ENCODE results near the gene PRSS36.

DNA sequence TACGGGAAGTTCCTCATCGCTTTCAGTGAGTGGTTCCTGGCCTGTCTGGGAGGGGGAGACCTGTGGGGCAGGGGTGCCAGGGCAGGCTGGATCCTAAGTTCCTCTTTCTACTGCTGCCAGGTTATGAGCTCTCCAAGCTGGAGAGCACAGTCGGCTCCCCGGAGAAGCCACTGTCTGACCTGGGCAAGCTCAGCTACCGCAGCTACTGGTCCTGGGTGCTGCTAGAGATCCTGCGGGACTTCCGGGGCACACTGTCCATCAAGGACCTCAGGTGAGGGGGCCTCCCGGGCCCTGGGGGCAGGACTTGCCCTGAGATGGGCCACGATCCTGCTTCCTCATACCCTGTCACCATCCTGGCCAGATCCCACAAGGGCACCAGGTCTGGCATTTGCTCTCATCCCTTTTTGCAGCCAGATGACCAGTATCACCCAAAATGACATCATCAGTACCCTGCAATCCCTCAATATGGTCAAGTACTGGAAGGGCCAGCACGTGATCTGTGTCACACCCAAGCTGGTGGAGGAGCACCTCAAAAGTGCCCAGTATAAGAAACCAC, 19.5 kb downstream of the PRSS36 start:
- TF ChIP-seq, protein P1, sequence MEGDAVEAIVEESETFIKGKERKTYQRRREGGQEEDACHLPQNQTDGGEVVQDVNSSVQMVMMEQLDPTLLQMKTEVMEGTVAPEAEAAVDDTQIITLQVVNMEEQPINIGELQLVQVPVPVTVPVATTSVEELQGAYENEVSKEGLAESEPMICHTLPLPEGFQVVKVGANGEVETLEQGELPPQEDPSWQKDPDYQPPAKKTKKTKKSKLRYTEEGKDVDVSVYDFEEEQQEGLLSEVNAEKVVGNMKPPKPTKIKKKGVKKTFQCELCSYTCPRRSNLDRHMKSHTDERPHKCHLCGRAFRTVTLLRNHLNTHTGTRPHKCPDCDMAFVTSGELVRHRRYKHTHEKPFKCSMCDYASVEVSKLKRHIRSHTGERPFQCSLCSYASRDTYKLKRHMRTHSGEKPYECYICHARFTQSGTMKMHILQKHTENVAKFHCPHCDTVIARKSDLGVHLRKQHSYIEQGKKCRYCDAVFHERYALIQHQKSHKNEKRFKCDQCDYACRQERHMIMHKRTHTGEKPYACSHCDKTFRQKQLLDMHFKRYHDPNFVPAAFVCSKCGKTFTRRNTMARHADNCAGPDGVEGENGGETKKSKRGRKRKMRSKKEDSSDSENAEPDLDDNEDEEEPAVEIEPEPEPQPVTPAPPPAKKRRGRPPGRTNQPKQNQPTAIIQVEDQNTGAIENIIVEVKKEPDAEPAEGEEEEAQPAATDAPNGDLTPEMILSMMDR (IDR thresholded peaks at IDR 0.05), result no peak
- no peak for TF ChIP-seq POLR2A (IDR thresholded peaks at IDR 0.05)

All from sigmoid colon (tissue), 3 donors.